NCI-H82 treated with DMSO at 0.1 percent for 48 hours (cell line): ENCODE results near the gene SMIM10.
A peak's percentile ranks its signal among the peaks of the same experiment; 100 is the strongest.
"Not testable (repeated sequence)": the region's sequence is repeated elsewhere in the genome, so short reads cannot be mapped to it uniquely, and the experiment has no call there.

Source experiments
- DNase-seq: peaks from one replicate; lab custom pipeline; 2025; ENCODE audit not compliant: unreplicated experiment; lab: John Stamatoyannopoulos, UW

Gene SMIM10

DNA sequence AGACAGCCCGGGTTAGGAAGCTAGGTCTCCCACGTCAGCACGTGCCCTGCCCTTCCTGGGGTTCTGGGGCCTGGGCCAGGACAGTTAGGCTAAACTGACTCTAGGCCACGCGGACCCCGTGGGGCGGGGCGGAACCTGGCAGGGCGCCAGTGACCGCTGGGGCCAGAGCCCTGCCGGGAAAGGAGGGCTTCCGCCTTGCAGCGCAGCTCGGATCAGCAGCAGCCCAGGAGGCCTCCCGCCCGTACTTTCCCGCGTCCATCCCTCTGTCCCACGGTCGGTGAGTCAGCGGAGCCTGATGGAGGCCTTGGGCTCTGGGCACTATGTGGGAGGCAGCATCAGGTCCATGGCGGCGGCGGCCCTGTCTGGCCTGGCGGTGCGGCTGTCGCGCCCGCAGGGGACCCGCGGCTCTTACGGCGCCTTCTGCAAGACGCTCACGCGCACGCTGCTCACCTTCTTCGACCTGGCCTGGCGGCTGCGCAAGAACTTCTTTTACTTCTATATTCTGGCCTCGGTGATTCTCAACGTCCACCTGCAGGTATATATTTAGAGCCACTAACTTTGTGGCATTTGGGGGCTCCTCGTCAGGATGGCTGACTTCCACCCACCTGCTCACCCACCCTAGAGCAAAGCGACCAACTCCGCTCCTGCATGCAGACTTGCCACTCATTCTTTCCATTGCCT is at the start of gene SMIM10:
Gene SMIM10, plus strand, starts transcription at position 191 of the 681 bp plus-strand sequence. Its CDS starts 105 bp downstream, at position 296.
- DNase-seq, result no peak

DNA sequence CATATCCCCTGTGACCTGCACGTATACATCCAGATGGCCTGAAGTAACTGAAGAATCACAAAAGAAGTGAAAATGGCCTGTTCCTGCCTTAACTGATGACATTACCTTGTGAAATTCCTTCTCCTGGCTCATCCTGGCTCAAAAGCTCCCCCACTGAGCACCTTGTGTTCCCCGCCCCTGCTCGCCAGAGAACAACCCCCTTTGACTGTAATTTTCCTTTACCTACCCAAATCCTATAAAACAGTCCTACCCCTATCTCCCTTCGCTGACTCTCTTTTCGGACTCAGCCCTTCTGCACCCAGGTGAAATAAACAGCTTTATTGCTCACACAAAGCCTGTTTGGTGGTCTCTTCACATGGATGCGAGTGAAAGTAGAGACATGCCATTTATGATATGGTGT is 44.4 kb upstream of the SMIM10 start:
- DNase-seq, result not testable (repeated sequence)

- no peak for DNase-seq
Observed at GRCh38 chrX:134948333-134949241, 42.2 kb upstream of the SMIM10 start.

DNA sequence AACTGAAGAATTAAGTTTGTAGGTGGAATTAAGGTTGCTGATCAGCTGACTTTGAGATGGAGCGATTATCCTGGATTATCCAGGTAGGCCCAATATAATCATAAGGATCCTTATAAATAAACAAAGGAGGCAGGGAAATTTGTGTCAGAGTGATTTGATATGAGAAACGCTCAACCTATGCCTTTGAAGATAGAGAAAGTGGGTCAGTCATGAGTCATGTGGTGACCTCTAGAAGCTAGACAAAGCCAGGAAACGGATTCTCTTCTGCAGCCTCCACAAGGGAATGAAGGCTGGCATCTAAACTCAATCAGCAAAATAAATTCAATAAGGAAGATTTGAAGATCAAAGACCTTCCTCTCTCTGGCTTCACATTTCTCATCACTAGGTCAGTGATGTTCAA is 41.5 kb upstream of the SMIM10 start:
- DNase-seq, result no peak

- no peak for DNase-seq
Observed at GRCh38 chrX:134957836-134958235, 33.0 kb upstream of the SMIM10 start.

DNA sequence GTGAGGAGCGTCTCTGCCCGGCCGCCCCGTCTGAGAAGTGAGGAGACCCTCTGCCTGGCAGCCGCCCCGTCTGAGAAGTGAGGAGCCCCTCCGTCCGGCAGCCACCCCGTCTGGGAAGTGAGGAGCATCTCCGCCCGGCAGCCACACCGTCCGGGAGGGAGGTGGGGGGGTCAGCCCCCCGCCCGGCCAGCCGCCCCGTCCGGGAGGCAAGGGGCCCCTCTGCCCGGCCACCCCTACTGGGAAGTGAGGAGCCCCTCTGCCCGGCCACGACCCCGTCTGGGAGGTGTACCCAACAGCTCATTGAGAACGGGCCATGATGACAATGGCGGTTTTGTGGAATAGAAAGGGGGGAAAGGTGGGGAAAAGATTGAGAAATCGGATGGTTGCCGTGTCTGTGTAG is 30.4 kb upstream of the SMIM10 start:
- not testable (repeated sequence) for DNase-seq

DNA sequence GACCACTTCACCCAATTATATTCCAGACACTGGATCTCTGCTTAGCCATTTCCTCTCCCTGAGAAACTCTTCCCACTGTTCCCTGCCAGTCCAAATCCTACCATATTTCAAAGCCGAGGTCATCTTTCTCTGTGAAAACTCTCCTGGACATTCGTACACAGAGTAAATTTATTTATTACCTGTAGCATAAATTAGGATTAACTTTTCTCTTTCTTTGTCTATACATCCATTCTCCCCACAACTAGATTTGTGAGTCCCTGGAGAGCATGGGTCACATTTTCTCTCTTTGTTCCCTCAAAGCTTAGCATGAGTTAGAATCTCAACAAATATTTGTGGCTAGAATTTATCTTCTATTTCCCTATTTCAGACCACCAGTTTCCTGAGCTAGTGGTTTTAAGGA is 27.8 kb upstream of the SMIM10 start:
- no peak for DNase-seq

DNA sequence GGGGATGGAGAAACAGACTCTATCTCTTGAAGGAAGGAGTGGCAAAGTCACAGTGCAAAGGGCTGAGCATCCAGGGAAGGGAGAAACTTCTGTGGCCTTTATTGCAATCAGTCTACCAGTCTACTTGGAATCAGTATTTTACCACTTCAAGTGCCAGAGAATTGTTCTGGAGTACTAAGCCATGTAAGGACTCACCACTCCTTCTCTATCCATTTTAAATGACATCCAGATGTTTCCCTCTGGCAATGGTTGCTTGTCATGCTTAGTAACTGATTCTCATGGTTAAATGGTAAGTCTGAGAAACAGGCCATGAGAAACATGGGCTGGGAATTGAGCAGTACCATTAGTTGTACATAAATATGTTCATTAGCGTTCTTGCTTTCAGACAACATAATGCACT is 21.1 kb upstream of the SMIM10 start:
- DNase-seq, result no peak

DNA sequence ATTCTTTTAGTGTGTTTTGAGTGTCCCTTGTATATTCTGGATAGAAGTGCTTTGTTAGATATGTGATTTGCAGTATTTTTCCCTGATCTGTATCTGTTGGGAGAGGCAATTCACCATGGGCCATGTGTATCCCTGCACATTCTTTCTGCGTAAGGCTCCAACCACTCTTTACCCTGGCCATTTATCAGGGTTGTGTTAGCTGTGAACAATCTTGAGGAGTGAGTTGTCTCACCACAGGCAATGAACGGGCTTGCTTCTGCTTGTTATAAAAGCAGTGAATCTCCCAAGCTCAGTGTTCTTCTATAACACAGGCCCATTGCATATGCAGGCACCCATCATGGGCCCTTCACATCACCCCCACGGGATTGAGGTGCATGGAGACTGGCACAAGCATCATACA is 18.9 kb upstream of the SMIM10 start:
- no peak for DNase-seq

GRCh38 chrX:134975516-134975915 is 15.3 kb upstream of the SMIM10 start:
- DNase-seq, result no peak

DNA sequence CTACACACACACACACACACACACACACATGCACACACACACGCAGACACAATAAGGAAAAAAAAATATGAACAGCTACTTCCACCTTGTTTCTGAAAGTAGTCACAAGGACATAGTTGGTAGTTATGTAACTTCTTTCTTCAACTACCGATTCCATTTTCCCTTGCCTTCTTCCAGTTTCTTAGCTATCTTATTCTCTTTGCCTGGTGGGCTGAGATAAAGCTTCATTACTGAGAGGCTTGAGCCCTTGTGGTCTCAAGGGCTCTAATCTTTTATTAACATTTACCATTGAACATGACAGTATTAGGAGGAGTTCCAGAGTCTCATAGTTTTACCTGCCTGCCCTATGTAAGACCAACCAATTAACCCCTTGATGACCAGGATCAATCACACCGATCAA is 8.9 kb upstream of the SMIM10 start:
- no peak for DNase-seq

- DNase-seq, result no peak
Observed at GRCh38 chrX:134982748-134983147, 8.0 kb upstream of the SMIM10 start.

GRCh38 chrX:134985479-134985878 is 5.3 kb upstream of the SMIM10 start:
- no peak for DNase-seq

DNA sequence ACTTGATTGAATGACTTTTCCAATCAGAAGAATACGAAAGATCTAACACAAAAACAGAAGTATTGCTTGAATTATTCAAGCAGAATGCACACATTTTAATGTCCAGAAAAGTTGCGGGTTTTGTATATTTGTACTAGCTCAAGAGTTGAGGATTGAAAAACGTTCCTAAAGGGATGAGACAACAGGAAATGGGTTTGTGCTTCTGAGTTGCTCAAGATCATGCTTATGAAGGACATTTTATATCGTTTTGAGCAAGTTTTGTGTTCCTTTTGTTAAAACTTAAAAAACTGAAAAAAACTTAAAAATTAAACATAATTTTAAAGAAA is 353 bp upstream of the SMIM10 start:
- DNase-seq, result no peak

DNA sequence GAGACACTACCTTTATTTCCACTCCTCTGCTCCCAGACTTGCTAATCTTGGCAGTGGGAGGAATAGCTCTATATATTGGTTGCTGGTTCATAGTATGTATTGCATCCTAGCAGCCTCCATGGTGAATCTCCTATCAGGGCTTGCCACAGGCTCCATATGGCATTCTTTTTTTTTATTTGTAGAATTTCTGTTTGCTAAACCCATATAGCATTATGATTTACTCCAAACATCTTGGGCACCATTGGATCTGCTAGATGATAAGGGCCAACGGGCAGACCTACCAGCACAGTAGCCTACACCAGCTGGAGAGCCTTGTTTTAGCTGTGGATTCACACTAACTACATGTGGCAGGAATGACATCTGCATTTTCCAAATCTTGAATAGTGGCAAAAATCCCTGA is 6.9 kb downstream of the SMIM10 start:
- no peak for DNase-seq

- no peak for DNase-seq
Observed at GRCh38 chrX:134998246-134998645, 7.5 kb downstream of the SMIM10 start.

DNA sequence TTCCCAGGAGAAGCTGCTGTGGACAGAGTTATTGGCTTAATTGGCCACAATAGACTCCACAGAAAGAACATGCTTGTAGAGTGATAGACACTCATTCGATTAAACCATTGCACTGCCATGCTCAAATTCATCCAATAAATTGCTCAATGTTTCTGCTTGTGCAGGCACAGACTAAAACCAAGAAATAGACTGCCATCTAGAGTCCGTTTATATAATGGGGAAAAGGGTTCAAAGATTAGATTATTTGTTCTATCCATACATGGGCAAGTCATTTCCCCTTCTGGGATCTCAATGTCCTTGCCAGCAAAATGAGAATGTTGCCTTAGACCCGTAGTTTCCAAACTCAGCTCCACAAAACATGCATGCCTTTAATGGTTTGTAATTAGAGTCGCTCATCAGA is 8.7 kb downstream of the SMIM10 start:
- DNase-seq, result peak; percentile 40

- DNase-seq, result no peak
Observed at GRCh38 chrX:135000516-135000915, 9.7 kb downstream of the SMIM10 start.

DNA sequence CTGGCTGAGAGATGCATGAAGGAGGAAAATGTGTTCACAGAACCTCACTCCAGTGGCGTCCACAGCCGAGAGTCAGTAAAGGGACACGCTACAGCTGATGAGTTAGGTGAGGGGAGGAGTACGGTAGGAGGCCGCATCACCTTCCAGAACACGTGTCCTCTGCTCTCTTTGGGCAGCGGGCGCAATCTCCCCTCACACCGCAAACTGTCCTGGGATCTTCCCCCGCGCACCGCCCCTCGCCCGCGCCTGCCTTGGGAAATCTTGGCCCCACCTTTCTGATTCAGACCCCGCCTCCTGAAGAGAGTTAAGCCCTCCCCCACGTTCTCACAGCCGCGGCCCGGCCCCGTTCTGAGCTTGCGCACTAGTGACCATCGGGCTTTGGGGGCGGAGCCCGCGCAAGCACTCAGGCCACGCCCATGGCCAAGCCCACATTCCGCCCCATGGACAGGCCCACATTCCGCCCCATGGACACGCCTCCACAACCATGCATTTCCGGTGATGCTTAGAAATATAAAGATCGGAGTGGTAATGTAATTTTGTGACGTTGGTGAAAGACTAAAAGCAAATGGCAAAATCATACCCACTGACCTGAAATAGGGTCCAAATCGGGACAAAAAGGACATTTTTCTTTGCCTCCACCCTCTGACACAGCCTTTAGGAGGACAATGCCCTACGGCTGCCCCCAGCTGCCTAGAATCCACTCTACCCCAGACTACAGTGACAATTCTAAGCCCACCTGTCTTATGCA is 13.3 kb downstream of the SMIM10 start:
- peak; percentile 91 for DNase-seq

DNA sequence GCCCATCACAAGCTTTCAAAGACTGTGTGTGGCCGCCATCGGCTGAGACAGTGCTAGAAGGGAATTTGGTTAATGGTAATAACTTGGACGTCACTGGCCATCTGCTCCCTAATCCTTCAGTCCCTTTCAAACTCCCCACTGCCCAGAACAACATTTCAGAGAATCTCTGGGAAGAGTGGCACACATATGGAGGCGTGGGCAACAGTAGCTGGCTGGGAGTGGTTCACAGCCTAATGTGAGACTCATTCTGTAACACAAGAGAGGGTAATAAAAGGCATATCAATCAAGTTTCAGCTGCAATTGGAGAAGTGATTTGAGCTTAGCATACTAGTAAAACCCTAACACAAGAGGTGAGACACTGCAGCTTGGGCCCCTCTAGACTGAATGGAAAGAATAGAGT is 15.4 kb downstream of the SMIM10 start:
- DNase-seq, result peak; percentile 59

- no peak for DNase-seq
Observed at GRCh38 chrX:135009057-135009610, 18.3 kb downstream of the SMIM10 start.
